Coronary artery (tissue), 2 donors: Measurements from ENCODE around the gene ZNF638.

Experiments used
- DNase-seq: peaks from one replicate; pipeline ENCODE4 v3.0.0-alpha.2; 2017; ENCODE audit warnings: low spot score
- H3K27ac ChIP-seq, 2 donors: fragments of 200-600 bp; sonication (generic); one replicate each; pipeline ENCODE4 v1.5.1; 2016 to 2019
- H3K4me3 ChIP-seq: fragments of 200-600 bp; sonication (generic); 2 replicates; pipeline ENCODE4 v1.5.1; 2016; ENCODE audit warnings: mild to moderate bottlenecking, moderate library complexity
- TF ChIP-seq, protein P1 (sequence below): fragments of 200-600 bp; sonication (generic); IDR thresholded peaks from one replicate; pipeline ENCODE4 v1.5.1; 2019; ENCODE audit warnings: antibody characterized with exemption

Gene ZNF638

GRCh38 chr2:71347517-71347916, 15.9 kb downstream of the ZNF638 start:
- Histone ChIP-seq H3K4me3 (no peak overlapping the region), H3K27ac (no peak overlapping the region)
- no peak for DNase-seq
- TF ChIP-seq, protein P1, sequence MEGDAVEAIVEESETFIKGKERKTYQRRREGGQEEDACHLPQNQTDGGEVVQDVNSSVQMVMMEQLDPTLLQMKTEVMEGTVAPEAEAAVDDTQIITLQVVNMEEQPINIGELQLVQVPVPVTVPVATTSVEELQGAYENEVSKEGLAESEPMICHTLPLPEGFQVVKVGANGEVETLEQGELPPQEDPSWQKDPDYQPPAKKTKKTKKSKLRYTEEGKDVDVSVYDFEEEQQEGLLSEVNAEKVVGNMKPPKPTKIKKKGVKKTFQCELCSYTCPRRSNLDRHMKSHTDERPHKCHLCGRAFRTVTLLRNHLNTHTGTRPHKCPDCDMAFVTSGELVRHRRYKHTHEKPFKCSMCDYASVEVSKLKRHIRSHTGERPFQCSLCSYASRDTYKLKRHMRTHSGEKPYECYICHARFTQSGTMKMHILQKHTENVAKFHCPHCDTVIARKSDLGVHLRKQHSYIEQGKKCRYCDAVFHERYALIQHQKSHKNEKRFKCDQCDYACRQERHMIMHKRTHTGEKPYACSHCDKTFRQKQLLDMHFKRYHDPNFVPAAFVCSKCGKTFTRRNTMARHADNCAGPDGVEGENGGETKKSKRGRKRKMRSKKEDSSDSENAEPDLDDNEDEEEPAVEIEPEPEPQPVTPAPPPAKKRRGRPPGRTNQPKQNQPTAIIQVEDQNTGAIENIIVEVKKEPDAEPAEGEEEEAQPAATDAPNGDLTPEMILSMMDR: no peak

DNA sequence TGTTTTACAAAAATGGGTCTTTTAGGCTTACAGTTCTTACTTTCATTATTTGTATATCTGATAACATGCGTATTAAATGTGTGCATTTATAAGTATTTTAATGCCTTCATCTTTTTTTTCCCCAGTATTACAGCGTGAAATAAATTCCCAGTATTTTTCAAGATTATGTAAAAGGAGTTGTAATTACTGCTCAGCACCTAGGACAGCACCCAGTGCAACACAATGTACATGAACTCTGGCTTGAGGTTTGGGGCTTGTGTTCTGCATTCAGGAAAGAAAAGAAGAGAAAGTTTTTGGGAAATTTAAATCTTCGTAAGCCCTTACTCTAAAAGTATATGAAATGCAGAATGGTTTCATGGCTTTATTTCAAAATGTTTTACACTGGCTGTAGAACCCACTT, 16.7 kb downstream of the ZNF638 start:
- TF ChIP-seq, protein P1: no peak
- no peak overlapping the region for H3K27ac ChIP-seq
- DNase-seq: no peak
- H3K4me3 ChIP-seq: no peak overlapping the region

- H3K27ac ChIP-seq: no peak overlapping the region
- DNase-seq: no peak
- H3K4me3 ChIP-seq: no peak overlapping the region
- TF ChIP-seq, protein P1: no peak
Observed at GRCh38 chr2:71353248-71353647, 21.7 kb downstream of the ZNF638 start.

- Histone ChIP-seq H3K27ac (no peak overlapping the region), H3K4me3 (no peak overlapping the region)
- DNase-seq: no peak
- TF ChIP-seq, protein P1: no peak
Observed at GRCh38 chr2:71358931-71359671, 27.5 kb downstream of the ZNF638 start.

DNA sequence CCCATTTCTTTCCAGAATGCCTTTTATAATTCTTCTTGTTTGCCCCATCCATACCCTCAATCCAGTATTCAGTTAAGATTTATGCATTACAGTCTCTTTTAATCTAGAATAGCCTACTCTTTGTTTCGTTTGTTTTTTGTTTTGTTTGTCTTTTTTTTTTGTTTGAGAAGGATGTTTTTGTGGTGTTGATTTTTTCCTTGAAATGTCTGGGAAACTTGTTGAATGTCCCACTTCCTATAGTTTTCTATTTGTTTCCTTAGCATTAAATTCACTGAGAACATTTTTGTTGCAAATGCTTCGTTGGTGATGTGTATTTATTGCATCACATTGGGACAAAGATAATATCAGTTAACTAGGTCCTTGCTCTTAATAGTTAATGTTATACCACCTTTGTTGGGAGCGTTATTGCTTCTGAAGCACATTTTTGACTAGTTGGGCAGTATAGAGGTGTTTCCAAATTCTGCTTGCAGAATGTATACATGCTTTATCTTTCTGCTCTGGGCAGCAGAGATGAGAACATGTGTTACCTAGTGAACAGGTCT, 28.9 kb downstream of the ZNF638 start:
- no peak for DNase-seq
- TF ChIP-seq, protein P1: no peak
- Histone ChIP-seq H3K27ac (no peak overlapping the region), H3K4me3 (no peak overlapping the region)

DNA sequence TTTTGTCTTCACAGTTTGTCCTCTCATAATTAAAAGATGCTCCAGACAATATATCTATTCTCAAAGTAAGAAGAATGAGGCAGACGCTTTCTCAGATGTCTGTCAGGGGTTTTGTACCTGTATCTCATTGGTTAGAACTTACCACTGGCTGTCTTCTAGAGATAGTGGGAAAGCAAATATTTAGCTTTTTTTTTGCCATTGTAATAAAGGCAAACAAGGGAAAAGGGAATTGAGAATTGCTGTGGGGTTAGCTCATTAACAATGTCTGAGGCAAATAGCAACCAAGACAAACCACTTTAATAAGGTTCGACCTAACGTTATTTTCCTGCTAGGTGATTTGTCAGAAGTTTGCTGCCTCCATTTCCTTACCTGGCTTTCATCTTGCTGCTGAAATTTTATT, 30.0 kb downstream of the ZNF638 start:
- H3K27ac ChIP-seq: no peak overlapping the region
- no peak for DNase-seq
- TF ChIP-seq, protein P1: no peak
- no peak overlapping the region for H3K4me3 ChIP-seq

DNA sequence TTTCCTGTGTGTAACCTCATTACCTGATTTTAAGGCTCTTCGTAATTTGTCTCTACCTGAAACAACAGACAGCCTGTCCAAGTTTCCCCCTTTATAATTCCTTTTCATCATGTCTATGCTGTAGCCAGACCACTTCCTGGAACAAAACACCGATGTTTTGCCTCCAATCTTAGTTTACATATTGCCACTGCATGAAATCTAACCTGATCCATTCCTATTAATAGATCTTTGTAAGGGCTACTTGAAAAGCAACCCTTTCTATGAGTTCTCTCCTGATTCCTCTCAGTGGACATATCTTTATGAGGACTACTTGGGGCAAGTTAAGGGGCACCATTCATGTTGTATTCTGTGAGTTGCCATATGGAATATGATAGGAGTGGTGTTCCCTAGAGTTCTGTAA, 30.9 kb downstream of the ZNF638 start:
- no peak overlapping the region for H3K27ac ChIP-seq
- DNase-seq: no peak
- H3K4me3 ChIP-seq: no peak overlapping the region
- TF ChIP-seq, protein P1: no peak
